T follicular helper cell (primary cell): Measurements from ENCODE around the gene GABBR1.

ENCODE experiments used
- DNase-seq: peaks from one replicate; pipeline ENCODE4 v3.0.0-alpha.2; 2020; ENCODE audit warnings: low read depth

The GABBR1 gene

DNA sequence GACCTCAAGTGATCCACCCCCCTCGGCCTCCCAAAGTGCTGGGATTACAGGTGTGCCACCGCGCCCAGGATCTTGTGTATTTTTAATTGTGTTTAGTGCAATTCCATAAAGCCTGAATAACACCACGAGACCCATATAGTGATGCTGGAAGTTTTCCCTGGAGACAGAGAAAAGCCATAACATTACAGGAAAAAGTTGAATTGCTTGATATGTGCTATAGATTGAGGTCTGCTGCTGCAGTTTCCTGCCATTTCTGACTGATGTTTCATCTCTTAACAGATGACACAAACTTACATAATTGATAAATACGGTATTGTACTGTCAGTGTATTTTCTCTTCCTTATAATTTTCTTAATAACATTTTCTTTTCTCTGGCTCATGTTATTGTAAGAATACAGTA is 66.1 kb downstream of the GABBR1 start:
- no peak for DNase-seq

DNA sequence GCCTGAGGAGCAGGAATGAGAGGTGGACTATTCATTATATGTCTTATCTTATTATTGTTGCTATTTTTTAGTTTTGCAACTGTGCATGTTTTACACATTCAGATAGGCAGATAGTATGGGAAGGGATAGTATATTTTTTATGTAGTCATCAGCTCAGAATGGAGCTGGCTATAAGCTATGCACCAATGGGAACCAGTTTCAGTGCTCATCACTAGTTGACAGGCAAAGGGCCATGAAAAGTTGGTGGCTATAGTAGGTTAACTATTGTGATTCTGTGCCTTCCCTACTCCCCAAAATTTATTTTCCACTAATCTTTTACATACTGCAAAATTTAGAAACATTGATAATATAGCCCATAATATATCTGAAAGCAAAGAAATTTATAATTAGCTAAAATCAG is 68.1 kb downstream of the GABBR1 start:
- no peak for DNase-seq

DNA sequence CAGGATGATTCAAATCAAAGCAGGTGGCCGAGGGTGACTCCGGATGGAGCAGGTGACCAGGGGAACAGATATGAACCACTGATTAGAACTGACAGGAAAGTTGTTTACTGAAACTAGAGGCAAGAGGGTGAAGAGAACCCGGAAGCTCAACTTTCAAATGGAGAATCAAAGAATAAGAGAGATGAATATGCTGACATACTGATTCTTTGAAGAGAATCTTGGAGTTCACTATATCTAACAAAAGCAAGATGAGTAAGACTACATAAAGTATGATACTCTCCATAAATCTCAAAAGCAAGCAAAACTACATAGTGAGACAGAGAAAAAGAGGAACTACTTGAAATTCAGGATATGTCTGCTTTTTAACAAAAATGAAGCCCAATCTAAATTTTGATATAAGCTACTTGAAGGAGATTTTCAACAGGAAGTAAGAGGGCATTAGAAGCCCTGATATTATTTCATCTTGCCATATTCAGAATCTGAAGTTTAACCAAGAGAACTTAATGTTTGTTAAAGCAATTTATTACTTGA is 69.5 kb downstream of the GABBR1 start:
- DNase-seq: no peak

DNA sequence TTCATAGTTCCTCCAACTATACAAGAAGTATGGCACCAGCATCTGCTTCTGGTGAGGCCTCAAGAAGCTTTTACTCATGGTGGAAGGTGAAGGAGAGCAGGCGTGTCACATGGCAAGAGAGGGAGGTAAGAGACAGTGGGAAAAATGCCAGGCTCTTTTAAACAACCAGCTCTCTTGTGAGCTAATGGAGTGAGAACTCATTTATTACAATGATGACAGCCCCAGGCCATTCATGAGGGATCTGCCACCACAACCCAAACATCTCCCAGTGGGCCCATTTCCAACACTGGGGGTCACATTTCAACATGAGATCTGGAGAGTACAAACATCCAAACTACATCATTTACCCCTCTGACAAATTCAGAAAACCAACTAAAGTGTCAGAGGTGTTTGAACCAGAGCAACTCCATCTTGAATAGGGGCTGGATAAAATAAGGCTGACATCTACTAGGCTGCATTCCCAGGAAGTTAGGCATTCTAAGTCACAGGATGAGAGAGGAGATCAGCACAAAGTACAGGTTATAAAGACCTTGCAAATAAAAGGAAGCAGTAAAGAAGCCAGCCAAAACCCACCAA is 71.3 kb downstream of the GABBR1 start:
- DNase-seq: no peak

DNA sequence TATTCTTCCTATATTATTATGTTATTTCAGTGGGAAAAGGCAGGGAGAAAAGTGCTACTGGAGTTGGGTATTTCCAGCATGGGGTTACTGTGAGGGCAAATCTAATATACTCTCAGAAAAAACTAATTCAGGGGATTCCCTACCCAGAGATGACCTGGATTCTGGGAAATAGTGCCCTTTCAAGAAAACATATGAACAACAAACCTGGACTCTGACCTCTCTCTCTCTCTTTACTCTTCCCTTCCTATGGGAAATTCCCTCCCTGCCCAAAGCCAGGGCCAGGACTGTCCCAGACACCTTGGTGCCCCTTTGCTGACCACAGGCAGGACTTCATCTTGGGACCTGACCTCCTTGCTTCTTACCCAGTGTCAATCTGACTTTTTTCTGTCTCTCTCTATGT is 71.9 kb downstream of the GABBR1 start:
- DNase-seq: no peak

DNA sequence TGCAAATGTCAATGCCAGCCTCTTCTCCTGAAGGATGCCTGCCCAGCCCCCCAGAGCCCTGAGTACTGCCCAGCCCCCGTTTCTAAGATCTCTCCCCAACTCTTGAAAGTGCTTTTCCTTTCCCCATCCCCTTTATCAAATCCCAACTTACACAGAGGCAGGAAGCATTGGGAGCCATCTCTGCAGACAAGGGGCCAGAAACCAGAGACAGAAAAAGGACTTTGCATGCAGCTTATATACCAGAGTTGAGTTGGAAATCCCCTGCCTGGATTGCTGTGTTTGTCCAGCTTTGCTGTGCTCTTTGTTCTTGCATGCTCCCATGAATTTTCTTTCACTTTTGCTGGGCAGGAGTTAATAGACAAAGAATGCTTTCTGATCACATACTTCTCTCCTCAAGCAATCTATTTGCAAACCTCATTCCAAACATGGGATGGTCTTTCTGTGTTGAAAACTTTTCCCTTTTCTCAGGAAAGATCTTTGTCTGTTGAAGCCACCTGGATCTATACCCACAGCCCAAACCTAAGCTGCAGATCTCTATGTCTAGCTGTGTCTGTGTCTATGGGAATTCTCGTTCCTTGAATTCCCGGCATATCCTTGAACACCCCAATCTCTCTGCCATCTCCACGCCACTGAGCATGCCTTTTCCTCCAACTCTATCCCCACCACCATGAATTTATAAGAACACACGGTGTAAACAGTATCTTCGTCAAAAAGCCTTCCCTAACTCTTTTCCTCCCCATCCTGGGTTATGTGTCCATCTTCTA is 73.3 kb downstream of the GABBR1 start, which contains the start of gene UBD:
TSS of gene UBD (minus strand) at position 209 of the 764 bp plus-strand sequence. CDS start at position 178, 31 bp downstream.
- no peak for DNase-seq

DNA sequence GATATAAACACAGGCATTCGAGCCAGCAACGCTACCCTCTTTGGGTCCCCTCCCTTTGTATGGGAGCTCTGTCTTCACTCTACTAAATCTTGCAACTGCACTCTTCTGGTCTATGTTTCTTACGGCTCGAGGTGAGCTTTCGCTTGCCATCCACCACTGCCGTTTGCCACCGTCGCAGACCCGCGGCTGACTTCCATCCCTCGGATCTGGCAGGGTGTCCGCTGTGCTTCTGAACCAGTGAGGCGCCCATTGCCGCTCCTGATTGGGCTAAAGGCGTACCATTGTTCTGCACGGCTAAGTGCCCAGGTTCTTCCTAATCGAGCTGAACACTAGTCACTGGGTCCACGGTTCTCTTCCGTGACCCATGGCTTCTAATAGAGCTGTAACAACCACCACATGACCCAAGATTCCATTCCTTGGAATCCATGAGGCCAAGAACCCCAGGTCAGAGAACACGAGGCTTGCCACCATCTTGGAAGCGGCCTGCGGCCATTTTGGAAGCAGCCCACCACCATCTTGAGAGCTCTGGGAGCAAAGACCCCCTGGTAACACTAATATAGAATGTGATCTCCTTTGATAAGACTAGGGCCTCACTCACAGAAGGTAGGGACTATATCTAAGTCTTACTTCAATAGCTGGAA is 74.4 kb downstream of the GABBR1 start:
- no peak for DNase-seq

DNA sequence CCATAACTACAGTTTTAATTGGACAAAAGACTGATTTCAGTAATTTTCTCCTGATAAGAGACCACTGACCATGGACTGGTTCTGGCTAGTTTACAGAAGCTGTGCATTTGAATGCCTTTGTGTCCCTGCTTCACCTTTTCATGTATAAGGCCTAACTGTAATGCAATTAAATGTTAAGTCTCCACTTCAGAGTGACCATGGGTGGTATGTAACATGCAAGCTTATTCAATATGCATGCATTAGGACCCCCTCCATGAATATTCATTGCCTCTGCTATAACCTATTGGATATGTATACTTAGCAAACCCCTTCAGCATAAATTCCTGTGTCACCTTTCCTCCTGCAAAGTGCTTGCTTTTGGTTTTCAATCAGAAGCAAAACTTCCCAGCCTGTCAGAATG is 75.7 kb downstream of the GABBR1 start:
- DNase-seq: no peak

DNA sequence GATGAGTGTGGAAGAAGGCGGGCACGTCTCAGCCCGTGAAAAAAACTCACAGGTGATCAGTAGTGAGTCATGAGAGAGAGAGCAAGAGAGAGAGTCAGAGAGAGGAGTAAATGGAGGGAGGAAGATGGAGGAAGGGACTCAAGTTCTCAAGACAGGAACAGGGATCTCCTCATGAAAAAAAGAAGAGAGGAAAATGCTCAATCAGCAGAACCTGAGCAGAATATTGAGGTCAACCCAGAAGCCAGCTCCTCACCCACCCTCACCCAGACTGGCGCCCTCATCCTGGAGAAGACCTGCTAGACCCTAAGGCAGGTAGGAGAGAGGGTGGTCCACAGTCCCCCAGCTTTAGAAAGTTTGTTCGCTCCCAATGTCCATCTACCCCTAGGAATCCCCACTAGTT is 78.2 kb downstream of the GABBR1 start:
- no peak for DNase-seq

DNA sequence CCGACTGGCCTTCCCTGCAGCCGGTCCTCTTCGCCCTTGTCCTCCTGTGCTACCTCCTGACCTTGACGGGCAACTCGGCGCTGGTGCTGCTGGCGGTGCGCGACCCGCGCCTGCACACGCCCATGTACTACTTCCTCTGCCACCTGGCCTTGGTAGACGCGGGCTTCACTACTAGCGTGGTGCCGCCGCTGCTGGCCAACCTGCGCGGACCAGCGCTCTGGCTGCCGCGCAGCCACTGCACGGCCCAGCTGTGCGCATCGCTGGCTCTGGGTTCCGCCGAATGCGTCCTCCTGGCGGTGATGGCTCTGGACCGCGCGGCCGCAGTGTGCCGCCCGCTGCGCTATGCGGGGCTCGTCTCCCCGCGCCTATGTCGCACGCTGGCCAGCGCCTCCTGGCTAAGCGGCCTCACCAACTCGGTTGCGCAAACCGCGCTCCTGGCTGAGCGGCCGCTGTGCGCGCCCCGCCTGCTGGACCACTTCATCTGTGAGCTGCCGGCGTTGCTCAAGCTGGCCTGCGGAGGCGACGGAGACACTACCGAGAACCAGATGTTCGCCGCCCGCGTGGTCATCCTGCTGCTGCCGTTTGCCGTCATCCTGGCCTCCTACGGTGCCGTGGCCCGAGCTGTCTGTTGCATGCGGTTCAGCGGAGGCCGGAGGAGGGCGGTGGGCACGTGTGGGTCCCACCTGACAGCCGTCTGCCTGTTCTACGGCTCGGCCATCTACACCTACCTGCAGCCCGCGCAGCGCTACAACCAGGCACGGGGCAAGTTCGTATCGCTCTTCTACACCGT is 79.5 kb downstream of the GABBR1 start:
- DNase-seq: no peak

DNA sequence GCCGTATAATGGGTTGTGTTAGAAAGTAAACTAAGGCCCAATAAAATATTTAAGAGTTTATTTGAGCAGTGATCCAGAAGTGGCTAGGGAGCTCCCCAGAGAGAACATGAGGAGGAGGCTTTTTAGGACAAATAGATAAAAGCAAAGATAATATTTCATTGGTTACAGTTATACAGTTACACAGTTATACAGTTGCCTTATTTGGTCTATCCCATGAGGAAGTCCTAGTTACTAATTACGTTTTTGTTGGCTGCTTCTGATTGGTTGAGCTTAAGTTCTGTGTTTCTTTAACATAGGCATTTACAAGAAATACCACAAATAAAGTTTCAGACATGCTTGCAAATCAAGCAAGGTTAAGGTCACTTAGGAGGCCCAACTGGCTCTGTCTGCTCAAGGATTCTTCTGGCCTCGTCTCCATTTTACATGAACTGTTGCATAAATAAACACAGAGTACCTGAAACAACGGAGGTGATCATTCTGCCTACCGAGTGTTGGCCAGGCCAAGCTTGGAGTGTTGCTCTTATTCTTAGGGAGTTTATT is 80.4 kb downstream of the GABBR1 start:
- DNase-seq: no peak

DNA sequence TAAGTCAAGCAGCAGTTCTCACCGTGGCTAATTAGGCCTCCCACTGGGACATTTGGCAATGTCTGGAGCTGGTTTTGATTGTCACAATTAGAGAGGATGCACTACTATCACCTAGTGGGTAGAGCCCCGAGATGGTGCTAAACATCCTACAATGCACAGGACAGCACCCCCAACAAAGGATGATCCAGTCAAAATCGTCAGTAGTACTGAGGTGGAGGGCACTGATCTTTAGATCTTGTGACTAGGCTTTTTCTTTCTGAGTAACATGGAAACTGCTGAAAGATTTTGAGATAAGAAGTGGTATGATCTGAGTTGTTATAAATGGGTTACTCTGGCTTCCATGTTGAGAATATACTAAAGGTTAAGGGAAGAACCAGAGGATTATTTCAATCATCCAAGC is 85.4 kb downstream of the GABBR1 start:
- DNase-seq: no peak

DNA sequence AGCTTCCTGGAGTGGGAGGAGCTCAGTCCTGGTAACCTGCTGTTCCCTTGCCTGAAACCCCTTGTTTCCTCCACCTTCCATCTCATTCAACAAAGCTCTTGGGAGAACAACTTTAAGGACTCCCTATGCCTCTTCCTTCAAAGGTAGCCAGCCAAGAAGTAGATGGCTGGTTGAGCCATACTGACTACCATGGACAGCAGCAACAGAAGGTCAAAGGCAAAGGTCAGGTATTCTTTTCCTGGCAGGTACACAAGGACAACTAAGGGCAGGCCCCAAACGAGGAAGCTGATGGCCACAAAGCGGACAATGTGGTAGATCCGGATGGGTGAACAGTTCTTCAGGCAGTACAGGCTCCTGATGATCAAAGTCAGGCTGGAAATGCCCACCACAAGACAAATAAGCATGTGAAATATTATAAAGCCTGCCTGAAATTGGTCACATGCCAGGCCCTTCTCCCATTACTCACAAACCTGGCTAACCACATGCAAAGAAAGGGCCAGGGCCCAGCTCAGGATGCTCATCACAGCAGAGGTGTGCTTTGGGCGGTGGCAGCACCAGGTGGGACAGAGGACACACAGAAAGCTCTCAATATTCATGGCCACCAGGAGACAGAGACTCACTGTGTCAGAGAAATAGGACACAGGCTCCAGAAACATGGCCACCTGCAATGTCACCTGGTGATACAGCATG is 95.1 kb downstream of the GABBR1 start:
- DNase-seq: no peak

DNA sequence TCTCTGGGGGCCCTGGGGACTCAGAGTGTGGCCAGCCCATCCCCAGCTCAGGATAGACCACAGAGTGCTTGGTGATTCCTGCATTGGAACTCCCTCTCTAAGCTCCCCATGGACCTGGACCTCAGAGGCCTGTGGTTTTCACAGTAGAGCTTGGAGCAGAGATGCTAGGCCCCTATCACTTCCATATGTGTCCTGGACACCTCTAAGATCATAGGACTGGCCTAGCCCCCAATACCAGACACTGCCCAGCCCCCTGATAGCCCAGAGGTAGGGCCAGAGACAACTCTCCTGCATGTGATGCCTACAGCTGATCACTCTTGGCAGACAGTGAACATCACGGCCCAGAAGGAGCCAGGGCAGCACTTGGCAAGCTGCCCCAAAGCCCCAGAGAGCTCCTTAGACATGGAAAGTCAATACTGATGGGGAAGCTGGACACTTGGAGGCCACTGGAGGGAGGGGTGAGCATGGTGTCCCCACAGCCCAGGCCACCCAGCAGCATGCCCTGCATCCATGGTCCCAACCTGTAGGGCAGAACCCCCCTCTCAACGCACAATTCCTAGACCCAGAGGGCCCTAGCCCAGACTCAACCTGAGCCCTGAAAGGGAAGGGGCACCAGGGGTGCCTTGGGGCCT is 100.5 kb downstream of the GABBR1 start:
- no peak for DNase-seq

DNA sequence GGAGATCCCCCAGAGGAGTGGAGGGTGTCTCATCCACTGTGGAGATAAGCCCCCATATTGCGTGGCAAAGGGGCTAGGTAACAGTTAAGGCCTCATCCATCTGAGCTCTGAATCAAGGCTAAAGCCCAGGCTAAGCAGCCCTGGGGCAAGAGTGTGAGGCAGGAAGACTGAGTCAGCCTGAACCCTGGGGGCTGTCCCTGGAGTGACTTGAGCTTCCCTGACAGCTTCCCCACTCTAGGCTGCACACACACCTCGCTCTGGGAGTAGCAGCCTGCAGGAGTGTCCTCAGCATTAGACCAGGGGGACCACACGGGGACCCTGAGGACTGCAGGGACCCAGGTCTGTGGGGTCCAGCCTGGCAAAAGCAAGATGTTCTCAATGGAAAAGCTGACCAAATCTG is 101.3 kb downstream of the GABBR1 start:
- DNase-seq: no peak

DNA sequence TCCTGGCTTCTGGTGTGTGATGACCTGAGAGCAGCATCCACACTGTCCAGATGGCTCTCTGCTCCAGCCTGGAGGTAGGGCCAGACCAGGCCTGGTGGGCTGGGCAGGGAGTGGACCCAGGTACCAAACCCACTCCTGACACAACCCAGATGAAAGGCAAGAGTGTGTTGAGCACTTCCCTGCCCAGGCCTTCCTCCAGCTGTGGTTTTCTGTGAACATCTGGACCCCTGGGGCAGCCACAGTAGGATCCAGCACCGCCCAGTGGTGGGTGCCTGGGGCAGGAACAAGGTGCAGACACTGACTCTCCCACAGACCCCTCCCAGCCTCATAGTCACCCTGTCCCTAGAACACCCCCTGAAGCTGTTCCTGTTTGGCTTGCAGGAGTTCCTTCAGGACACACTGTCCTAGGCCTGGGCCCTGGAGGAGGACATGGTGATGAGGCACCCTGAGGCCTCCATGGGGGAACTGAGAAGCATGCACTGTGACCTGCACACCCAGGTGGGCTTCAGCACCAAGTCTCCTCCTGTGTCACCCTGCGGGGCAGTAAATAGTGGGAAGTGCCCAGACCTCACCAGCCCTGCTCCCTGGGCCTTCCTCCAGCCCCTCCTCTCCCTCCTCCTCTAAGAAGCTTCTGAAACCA is 102.2 kb downstream of the GABBR1 start:
- no peak for DNase-seq

DNA sequence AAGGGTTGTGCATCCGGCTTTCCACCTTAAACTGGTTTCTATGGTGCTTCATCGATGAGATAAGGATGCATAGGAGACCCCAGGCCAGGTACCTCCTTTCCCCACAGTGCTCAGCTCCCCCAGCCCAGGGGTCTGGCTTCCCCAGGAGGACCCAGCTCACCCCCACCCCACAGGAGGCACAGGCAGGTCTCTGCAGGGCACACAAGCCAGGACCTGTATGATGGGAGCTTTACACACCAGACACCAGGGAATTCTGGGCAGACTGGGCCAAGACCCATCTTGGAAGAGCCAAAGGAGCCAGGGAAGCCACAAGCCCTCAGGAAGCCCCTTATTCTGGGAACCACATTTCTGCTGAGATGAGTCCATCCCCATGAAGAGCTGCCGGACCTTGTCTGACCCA is 103.0 kb downstream of the GABBR1 start:
- no peak for DNase-seq

DNA sequence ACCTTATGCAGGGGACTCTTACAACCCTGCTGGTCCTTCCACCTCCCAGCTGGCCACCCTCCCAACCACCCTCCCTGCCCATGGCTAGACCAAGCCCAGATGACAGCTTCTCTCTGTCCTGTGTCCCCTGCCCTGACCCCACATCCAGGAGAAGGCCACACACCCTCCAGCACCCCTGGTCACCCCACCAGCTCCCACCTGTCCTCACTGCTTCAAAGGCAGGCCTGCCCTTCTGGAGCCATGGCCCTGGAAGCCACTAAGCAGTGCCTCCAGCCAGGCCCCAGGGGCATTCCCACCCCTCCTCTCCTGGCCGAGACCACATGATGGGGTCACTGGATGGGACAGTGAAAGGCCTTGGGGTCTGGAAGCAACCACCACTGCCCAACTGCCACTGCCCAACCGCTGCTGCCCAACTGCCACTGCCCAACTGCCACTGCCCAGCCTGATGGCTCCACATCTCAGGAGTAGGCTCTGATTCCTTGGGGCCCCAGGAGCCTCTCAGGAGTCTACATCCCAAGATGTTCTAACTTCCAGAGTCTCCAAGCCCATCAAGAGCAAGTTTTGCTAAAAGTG is 103.9 kb downstream of the GABBR1 start:
- no peak for DNase-seq

DNA sequence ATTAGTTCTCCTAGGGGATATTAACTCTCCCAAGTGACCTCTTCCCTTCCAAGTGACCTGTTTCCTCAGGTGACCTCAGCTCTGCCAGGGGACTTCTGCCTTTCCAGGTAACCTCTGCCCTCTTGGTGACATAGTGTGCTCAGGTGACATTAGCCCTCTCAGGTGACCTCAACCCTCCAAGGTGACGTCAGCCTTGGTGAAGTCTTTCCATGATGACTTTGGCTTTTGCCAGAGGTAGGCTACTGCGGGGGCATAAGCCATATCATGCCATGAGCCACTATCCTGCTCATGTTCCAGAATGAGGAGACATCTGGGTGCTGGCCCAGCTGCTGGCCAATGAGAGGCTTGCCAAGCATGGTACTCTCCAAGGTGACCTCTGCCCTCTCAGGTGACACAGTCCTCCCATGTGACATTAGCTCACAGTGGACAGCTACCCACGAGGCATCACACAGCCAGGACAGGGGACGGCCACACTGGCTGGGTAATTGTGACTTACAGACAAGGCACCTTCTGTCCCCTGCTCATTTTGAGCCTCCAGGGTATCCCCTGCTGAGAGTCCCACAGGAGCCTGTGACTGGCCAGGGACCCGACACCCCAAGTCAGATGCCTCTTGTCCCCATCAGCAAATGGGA is 104.6 kb downstream of the GABBR1 start:
- no peak for DNase-seq

DNA sequence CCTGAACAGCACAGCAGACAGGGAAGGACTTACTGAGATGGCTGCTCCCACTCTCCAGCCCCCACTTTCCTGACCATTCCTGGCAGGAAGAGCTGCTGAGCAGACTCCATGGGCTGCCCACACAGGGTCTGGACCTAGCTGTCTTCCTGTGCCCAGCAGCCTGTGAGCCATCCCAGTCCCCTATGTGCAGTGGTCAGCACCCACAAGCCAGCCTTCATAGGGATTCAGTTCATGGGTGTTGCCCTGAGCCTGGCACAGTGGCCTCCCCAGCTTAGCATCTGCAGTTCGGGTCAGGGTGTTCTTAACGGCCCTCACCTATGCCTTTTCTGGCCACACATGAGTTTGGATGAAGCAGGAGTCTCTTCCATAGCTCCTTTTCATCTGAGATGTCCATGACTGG is 105.4 kb downstream of the GABBR1 start:
- DNase-seq: no peak
